ENCODE results near the gene ERN1.

Gene ERN1

GRCh38 chr17:64097196-64097936 lies 32.6 kb downstream of the ERN1 start:
- no peak overlapping the region for H3K4me3 ChIP-seq (ENCODE audit: low read depth, low read length)
- no peaks in the 10 kb centered on the region for H3K9me3 ChIP-seq (ENCODE audit: control insufficient read depth, insufficient read depth, low read depth, low read length)
- CTCF ChIA-PET: interaction anchor here (0.5 to 1.2 kb wide), 3 partner anchors 16 to 68 kb away, joined by 3 to 6 read pairs (median 6); no protein-coding TSS in a partner anchor
- peaks cover 15% of the 10 kb centered on the region; the same call in 1 of the 2 replicates for H3K4me1 ChIP-seq (ENCODE audit: control insufficient read depth, insufficient read depth, low read length)
- POLR2A ChIA-PET: no interaction called here
- H3K36me3 ChIP-seq (ENCODE audit: control insufficient read depth in 2 of 2, insufficient read depth in 1 of 2, low read length in 2 of 2): peaks cover 0 to 3% of the 10 kb centered on the region in 2 experiments; a peak in 1 of 3 replicates
- no peak overlapping the region; the same call in 1 of the 2 replicates for H3K27ac ChIP-seq (ENCODE audit: extremely low read depth, low read depth, low read length)
- peak; percentile 80 for TF ChIP-seq ZXDB (tag by site-specific recombination; IDR thresholded peaks at IDR 0.05)
- TF ChIP-seq OSR2 (tag by site-specific recombination; IDR thresholded peaks at IDR 0.05): peak; percentile 78
- peak; percentile 71; the same call in 1 of the 2 replicates for TF ChIP-seq ZNF10 (tag by site-specific recombination; IDR thresholded peaks at IDR 0.05)
- TF ChIP-seq, protein P1, sequence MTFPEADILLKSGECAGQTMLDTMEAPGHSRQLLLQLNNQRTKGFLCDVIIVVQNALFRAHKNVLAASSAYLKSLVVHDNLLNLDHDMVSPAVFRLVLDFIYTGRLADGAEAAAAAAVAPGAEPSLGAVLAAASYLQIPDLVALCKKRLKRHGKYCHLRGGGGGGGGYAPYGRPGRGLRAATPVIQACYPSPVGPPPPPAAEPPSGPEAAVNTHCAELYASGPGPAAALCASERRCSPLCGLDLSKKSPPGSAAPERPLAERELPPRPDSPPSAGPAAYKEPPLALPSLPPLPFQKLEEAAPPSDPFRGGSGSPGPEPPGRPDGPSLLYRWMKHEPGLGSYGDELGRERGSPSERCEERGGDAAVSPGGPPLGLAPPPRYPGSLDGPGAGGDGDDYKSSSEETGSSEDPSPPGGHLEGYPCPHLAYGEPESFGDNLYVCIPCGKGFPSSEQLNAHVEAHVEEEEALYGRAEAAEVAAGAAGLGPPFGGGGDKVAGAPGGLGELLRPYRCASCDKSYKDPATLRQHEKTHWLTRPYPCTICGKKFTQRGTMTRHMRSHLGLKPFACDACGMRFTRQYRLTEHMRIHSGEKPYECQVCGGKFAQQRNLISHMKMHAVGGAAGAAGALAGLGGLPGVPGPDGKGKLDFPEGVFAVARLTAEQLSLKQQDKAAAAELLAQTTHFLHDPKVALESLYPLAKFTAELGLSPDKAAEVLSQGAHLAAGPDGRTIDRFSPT (tag by site-specific recombination; IDR thresholded peaks at IDR 0.05): peak; percentile 29; the same call in 1 of the 2 replicates
- TF ChIP-seq ZNF843 (tag by site-specific recombination; IDR thresholded peaks at IDR 0.05): peak; percentile 56
- no peak for TF ChIP-seq TSHZ1 (tag by site-specific recombination; IDR thresholded peaks at IDR 0.05; ENCODE audit: borderline replicate concordance)
- peak; percentile 68 for TF ChIP-seq SP7 (tag by site-specific recombination; IDR thresholded peaks at IDR 0.05)
- no peak for TF ChIP-seq PRDM1 (tag by site-specific recombination; IDR thresholded peaks at IDR 0.05)
- peak; percentile 26 for TF ChIP-seq ZNF335 (tag by site-specific recombination; conservative IDR thresholded peaks at IDR 0.05)
- TF ChIP-seq, protein P2, sequence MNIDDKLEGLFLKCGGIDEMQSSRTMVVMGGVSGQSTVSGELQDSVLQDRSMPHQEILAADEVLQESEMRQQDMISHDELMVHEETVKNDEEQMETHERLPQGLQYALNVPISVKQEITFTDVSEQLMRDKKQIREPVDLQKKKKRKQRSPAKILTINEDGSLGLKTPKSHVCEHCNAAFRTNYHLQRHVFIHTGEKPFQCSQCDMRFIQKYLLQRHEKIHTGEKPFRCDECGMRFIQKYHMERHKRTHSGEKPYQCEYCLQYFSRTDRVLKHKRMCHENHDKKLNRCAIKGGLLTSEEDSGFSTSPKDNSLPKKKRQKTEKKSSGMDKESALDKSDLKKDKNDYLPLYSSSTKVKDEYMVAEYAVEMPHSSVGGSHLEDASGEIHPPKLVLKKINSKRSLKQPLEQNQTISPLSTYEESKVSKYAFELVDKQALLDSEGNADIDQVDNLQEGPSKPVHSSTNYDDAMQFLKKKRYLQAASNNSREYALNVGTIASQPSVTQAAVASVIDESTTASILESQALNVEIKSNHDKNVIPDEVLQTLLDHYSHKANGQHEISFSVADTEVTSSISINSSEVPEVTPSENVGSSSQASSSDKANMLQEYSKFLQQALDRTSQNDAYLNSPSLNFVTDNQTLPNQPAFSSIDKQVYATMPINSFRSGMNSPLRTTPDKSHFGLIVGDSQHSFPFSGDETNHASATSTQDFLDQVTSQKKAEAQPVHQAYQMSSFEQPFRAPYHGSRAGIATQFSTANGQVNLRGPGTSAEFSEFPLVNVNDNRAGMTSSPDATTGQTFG (tag by site-specific recombination; IDR thresholded peaks at IDR 0.05; ENCODE audit: borderline replicate concordance): no peak
- TF ChIP-seq ZNF544 (tag by site-specific recombination; IDR thresholded peaks at IDR 0.05): no peak
- TF ChIP-seq ZNF292 (tag by site-specific recombination; IDR thresholded peaks at IDR 0.05; ENCODE audit: borderline replicate concordance, low read depth): no peak
- TF ChIP-seq ZBTB8A (tag by site-specific recombination; IDR thresholded peaks at IDR 0.05): peak; percentile 34; the same call in 1 of the 2 replicates
- TF ChIP-seq ZNF600 (tag by site-specific recombination; IDR thresholded peaks at IDR 0.05): 0 out of 2 replicates have a peak, but pooled peaks have one; percentile 24
- no peak for TF ChIP-seq ZEB2 (tag by site-specific recombination; IDR thresholded peaks at IDR 0.05)
- no peak for TF ChIP-seq ZNF548 (tag by site-specific recombination; IDR thresholded peaks at IDR 0.05)
- TF ChIP-seq, protein P3, sequence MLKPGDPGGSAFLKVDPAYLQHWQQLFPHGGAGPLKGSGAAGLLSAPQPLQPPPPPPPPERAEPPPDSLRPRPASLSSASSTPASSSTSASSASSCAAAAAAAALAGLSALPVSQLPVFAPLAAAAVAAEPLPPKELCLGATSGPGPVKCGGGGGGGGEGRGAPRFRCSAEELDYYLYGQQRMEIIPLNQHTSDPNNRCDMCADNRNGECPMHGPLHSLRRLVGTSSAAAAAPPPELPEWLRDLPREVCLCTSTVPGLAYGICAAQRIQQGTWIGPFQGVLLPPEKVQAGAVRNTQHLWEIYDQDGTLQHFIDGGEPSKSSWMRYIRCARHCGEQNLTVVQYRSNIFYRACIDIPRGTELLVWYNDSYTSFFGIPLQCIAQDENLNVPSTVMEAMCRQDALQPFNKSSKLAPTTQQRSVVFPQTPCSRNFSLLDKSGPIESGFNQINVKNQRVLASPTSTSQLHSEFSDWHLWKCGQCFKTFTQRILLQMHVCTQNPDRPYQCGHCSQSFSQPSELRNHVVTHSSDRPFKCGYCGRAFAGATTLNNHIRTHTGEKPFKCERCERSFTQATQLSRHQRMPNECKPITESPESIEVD (tag by site-specific recombination; IDR thresholded peaks at IDR 0.05): peak; percentile 58
- no peak for TF ChIP-seq ZNF223 (tag by site-specific recombination; IDR thresholded peaks at IDR 0.05)
- TF ChIP-seq ZFP37 (tag by site-specific recombination; IDR thresholded peaks at IDR 0.05): no peak
- TF ChIP-seq, protein P4, sequence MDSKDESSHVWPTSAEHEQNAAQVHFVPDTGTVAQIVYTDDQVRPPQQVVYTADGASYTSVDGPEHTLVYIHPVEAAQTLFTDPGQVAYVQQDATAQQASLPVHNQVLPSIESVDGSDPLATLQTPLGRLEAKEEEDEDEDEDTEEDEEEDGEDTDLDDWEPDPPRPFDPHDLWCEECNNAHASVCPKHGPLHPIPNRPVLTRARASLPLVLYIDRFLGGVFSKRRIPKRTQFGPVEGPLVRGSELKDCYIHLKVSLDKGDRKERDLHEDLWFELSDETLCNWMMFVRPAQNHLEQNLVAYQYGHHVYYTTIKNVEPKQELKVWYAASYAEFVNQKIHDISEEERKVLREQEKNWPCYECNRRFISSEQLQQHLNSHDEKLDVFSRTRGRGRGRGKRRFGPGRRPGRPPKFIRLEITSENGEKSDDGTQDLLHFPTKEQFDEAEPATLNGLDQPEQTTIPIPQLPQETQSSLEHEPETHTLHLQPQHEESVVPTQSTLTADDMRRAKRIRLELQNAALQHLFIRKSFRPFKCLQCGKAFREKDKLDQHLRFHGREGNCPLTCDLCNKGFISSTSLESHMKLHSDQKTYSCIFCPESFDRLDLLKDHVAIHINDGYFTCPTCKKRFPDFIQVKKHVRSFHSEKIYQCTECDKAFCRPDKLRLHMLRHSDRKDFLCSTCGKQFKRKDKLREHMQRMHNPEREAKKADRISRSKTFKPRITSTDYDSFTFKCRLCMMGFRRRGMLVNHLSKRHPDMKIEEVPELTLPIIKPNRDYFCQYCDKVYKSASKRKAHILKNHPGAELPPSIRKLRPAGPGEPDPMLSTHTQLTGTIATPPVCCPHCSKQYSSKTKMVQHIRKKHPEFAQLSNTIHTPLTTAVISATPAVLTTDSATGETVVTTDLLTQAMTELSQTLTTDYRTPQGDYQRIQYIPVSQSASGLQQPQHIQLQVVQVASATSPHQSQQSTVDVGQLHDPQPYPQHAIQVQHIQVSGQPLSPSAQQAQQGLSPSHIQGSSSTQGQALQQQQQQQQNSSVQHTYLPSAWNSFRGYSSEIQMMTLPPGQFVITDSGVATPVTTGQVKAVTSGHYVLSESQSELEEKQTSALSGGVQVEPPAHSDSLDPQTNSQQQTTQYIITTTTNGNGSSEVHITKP (tag by site-specific recombination; IDR thresholded peaks at IDR 0.05): no peak
- peak; percentile 56 for TF ChIP-seq FEZF1 (tag by site-specific recombination; IDR thresholded peaks at IDR 0.05)
- no peak for TF ChIP-seq ZNF626 (tag by site-specific recombination; IDR thresholded peaks at IDR 0.05)

Data from HEK293 (cell line).